DMS 273 treated with DMSO at 0.1 percent for 48 hours (cell line): ENCODE results near the gene FARP1.

Experiments
- DNase-seq: peaks from one replicate; lab custom pipeline; 2025; lab: John Stamatoyannopoulos, UW

FARP1 gene

DNA sequence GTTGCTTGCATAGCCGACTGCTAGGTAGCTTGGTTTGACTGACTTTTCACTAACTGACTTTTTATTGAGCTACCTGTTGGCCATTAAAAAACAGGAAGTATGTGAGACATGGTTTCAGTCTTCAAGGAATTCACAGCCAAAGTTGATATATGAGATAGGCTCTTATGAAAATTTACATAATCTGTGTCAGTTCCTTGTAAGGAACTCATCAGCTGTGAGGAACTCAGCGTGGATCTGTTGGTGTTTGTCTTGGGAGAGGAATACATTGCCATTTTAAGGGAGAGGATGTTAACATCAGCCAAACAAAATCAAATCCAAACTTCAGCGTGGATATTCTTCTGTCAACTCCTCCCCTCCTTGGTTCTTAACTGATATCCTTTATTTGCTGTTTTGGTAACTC lies 32.1 kb downstream of the FARP1 start:
- no peak for DNase-seq

DNA sequence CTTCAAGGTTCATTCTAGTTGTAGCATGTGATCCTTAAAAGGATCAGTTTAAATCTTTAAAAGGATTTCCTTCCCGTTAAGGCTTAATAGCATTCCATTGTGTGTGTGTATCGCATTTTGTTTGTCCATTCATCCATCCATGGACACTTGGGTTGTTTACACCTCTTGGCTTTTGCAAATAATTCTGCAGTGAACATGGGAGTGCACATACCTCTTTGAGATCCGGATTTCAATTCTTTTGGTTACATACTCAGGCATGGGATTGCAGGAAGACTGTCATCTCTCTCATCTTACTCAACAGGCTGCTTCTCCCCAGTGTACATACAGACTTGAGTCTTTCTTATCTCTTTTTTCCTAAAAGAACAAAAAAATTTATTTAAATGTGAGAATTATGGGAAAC lies 32.9 kb downstream of the FARP1 start:
- DNase-seq = no peak

DNA sequence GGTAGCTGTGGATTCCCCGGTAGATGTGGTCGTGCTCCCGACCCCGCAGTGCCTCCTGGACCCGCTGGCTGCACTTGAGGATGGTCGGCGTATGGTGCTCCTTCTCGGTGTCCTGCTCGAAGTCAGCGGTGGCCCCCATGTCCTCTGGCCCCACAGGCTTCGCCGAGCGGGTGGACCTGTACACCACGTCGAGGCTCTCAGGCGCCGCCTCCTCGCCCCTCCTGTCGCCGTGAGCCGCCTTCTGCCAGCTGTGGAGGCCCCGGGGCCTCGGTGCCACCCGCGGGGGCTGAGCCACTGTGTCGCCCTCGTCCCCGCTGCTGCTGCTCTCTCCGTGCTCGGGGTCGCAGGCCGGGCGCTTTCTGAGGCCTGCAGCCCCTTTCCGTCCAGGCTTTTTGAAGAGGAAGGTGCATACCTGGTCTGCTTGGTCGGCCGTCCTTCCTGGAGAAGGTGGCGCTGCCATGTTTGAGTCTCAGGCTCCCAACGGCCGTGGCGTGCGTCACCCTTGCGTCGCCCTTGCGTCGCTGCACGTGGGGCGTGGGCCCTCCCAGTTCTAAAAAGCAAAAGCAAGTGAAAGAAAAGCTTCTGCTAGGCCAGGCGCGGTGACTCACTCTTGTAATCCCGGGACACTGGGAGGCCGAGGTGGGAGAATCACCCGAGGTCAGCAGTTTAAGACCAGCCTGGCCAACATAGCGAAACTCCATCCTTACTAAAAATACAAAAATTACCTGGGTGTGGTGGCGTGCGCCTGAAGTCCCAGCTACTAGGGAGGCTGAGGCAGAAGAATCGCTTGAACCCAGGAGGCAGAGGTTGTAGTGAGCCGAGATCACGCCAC lies 34.1 kb downstream of the FARP1 start, which contains the start of gene RNF113B:
RNF113B (minus strand) TSS at position 493 of the 832 bp plus-strand sequence; CDS start at position 460, 33 bp downstream.
- no peak for DNase-seq

DNA sequence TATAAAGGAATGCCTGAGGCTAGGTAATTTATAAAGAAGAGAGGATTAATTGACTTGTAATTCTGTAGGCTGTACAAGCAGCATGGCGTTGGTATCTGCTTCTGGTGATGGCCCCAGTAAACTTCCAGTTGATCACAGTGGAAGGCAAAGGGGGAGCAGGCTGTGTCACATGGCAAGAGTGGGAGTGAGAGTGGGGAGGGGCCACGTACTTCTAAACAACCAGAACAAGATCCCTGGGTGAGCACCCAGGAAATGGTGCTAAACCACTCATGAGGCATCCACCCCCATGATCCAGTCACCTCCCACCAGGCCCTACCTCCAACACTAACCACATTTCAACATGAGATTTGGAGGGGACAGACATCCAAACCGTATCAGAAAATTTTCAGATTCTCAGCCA lies 37.2 kb downstream of the FARP1 start:
- no peak for DNase-seq

DNA sequence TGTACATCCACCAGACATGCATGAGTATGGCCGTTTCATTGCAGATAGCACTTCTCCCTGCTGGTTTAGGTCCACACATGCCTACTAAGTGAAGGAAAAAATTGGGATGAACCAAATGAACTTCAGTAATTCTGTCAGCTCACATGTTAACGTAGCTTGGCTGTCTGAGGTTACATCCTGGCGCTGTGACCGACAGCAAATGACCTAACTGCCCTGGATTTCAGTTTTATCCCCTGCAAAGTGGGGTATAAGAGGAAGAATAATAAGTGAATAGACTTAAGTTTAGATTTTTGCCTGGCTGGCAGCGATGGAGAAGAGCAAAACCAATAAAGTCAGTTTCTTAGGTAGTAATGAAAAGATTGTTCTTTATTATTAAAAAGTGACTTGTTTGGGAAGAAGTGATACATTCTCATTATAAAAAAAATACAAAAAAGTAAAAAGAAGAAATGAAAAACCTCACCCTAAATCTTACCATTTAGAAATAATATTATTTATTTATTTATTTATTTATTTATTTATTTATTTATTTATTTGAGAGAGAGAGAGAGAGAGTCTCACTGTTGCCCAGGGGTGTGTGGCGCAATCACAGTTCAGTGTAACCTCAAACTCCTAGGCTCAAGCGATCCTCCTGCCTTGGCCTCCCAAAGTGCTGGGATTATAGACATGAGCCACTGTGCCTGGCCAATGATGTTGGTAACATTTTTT lies 38.4 kb downstream of the FARP1 start:
- DNase-seq = no peak

DNA sequence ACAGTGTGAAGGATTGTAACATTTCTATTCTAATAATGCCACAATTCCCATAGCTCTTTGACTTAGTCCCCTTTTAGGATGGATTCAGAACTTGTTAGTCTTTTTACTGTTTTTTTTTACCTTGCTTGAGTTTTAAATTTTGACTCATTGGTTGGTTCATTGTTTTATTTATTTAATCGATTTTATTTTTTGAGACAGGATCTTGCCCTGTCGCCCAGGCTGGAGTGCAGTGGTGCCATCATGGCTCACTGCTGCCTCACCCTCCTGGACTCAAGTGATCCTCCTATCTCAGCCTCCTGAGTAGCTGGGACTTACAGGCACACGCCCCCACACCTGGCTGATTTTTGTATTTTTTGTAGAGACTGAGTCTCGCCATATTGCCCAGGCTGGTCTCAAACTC lies 39.3 kb downstream of the FARP1 start:
- no peak for DNase-seq

DNA sequence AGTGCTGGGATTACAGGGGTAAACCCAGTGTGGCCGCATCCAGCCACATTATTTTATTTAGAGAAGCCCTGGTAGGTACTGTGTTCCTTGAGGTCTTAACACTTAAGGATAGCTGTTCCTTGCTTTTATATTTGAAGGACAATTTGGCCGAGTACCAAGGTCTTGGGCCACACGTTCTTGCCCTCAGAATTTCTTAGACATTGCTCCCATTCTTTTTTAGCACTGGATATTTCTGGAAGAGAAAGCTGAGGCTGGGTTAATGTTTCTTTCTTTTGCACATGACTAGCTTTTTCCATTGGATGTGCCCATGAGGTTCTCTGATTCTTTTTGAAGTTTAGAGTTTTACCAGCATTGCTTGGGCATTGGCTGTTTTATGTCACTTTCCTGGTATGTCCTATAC lies 39.7 kb downstream of the FARP1 start:
- no peak for DNase-seq

DNA sequence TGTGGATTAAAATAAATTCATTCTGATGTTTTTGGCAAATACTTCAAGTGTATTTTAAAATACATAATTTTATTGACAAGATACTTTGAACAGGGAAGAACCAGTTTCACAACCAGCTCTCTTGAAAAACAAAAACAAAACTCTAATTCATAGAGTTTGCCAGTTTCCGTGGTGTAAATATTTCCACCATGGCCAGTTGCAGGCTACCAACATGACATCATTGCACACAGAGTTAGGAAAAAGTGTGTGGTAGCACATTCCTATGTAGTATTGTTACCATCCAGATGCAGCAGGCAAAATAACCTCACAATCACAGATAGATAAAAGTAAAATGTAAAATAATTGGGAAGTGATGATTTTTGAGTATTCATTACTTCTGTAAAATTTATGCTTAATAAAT lies 41.9 kb downstream of the FARP1 start:
- no peak for DNase-seq

DNA sequence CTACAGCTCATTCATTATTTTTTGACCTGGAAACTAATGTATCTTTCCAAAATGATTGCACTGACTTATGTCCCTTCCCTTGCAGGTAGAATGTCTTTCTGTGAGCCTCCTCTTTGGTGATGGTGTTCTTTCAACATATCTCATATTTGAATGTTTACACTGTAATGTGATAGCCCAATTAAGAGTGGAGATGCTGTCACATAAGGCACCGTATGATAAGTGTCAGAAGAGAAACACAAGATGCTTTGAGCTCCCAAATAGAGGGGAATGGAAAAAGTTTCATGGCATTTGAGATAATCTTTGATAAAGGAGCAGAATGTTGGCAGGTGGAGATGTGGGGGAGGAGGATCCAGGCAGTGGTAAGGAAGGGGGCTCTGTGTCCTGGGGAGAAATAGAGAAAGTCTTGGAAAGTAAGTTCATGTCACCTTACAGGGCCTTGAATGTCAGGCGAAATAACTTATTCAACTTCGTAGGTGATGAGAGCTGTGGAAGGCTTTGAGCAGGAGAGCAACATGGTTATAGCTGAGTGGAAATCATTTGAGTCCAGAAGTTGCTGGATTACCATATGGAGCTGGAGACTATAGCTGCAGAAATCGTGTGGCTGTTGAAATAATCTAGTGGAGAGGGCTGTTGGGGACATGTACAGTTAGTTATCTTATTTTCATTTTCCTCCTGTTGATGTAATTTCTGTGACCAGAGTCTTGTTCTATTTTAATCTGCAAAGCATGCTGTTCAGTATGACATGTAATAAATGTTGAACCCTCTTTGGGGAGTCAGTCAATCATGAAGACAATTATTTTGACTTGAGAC lies 44.5 kb downstream of the FARP1 start:
- no peak for DNase-seq

DNA sequence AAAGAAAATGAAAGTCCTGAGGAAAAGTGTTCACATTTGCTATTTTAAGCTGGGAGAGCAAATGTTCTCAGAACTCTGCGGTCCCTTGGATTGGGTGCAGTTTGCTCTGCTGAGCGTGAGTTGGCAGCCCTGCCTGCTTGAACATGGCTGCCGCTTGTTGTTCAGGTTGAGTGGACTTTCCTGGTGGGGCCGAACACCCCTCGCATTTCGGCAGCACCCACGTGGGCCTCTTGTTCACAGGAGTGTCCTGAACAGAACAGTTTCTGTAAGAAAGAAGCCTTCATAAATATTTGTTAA lies 45.0 kb downstream of the FARP1 start:
- no peak for DNase-seq

DNA sequence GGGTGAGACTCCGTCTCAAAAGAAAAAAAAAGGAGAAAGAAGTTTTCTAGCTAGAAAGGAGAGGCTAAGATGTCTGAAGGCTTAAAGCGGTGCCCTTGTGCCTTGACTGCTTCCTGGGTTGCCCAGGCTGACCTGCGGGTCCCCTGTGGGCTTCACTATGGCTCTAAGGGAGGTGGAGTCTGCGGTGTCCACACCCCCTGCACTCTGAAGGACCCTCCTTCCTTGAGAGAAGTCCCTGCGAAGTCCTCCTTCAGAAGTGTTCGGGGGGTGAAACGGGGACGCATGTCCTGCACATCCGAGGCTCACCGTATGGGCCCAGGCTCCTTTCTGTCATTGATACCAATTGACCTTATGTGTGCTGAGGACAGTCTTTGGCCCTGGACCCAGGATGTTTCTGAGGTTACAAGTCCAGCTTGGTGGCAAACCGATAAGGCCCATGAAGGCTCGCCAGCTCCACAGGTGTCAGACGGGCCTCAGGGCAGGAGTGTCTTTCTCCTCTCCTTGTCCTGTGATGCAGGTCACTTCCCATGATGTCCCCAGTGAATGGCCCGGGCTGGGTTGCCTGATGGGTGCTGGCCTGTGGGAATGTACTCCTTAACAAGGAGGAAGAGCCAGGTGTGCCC lies 45.8 kb downstream of the FARP1 start:
- DNase-seq = no peak

DNA sequence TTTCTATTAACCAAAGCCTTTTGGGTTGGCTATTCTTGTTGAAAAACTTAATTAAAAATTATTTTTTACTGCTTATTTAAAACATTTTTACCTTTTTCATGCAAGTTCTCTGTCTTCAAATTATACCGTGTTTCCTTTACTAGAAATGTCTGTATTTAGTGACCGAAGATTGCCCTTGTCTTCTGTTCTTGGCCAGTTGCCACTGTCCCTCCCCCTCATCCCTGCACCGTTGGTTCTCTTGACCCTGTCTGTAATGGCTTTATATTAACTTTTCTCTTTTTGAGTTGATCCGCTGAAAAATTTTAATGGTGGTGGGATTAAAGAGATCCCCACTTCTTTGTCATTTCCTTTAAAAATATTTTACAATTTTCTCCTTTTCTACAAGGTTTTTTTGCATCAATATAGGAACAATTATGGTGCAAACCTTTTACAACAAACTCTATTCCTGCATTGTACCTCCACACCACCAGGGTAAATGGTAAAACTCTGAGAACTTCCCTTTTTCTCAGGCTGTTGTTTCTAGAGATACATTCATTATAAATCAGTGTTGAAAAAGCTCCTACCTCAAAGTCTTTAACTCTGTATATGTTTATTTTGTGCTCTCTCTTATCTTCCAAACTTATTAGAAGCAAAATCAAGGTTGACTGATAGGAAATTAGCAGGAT lies 47.1 kb downstream of the FARP1 start:
- DNase-seq = no peak

DNA sequence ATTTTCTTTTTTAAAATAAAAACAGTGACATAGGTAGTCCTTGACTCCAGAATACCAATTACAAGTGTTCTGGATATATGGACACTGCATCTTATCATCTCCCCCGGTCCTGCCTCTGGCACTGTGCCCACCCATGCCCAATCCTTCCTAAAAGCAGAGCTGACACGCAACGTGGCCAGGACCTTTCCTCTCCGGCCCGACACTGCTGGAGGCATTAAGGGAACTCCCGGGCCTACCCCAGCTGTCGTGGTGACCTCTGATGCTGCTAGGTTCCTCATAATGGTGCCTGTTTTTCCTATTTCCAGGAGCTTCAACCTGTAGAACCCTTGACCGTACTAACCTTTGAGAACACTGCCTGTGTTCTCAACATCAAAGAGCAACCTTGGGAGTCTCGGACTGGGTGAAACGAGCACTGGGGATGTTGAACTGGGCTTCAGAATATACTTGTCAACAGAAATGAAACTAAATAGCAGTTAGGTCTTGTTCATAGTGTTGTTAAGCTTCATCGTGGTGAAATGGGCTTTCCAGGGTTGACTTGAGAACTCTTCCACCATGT lies 48.1 kb downstream of the FARP1 start:
- DNase-seq = no peak

DNA sequence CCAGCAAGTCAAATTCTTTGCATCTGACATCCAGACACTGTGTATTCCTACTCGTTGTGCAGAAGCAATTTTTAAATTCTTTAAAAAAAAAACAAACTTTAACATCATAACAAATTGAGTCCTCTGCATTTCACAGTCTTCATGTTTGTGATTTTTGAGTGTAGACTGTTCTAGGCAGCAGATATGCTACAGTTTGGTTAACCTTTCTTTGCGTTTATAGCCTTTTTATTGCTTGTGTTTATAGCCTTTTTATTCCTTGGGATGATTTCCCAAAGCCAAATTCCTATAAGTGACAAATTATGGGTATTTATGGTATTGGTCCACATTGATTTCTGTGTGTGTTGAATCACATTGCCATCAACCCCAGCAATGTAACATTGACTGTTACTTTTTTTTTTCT lies 49.1 kb downstream of the FARP1 start:
- no peak for DNase-seq

DNA sequence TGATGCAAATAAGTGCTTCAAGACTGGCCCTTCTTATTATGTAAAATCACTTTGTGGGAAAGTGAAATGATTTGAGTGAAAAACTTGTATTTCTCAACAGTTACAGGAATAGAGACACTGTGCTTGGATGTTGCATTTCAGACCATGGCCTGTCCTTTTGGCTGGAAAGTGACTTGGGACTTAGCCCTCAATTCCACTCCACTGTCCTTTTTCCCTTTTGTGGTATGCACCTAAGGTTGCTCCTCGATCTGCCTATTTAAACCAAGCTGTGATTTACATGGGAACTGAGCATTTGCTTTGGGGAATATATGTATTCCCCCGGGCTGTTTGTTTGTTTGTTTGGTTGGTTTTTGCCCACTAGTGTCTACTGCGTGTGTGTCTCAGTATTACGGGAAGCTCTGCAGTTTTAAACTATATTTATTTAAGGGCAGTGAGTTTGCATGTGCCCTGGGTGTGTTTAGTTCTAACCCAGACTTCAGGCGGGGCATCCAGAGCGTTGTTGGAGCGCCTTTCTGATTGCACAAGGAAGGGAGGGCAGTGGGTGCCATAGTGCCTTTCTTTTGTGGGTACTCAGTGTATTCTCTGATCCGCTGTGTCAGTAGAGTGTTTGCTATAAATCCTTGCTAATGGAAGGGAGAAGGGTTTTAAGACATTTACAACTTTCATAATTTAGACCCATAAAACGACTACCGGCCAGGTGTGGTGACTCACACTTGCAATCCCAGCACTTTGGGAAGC lies 52.3 kb downstream of the FARP1 start:
- DNase-seq = no peak

DNA sequence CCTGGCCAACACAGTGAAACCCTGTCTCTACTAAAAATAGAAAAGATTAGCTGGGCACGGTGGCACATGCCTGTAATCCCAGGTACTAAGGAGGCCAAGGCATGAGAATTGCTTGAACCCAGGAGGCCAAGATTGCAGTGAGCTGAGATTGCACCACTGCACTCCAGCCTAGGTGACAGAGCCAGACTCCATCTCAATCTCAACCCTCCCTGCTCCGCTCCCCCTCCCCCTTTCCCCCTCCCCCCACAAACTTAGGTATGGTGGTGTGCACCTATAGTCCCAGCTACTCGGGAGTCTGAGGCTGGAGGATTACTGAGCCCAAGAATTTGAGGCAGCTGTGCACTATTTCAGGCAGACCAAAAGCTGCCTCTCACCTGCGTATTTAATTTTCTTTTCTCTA lies 55.8 kb downstream of the FARP1 start:
- no peak for DNase-seq

DNA sequence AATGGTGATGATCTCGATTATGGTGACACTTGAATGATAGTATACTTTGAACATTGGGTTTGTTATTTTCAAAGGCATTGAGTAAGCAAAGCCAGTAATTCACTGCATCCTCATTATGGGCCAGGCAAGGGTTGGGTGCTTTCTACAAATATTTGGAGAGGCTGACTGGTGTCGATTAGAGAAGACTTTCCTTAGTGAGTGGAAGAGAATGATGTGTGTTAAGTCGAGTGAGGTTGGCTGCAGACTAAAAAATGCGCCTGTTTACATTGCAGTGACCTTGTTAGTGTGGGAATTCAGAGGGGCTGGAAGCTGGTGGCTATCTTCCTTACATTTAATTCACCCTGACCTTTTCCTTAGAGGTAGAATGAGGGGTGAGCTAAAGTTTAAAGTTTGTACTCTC lies 56.6 kb downstream of the FARP1 start:
- no peak for DNase-seq

DNA sequence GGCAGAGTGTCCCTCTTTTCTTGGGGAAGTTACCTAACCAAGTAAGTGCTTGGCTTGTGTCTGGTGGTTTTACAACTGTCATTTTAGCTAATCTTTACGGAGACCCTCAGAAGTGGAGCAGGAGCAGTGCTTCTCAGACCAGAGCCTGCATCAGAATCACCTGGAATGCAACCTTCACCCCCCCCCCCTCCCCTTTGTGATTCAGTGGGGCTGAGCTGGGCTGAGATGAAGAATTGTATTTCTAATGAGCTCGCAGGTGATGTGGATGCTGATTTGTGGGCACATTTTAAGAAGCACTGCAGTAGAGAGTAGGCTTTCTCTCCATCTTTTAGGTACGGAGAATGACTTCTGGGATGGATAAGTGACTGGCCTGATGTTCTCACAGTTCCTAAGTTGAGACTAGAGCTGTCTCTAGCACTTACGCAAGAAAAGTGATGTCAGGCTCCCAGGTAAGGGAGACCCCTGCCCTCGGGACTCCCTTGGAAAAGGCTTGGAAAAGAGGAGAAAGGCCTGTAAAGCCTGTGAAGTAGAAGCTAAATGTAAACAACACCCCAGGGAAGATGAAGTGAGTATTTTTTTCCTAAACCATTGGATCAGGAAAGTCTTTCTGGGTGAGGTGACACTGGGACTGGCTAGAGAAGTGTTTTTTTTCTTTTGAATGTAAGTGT lies 57.5 kb downstream of the FARP1 start:
- no peak for DNase-seq

DNA sequence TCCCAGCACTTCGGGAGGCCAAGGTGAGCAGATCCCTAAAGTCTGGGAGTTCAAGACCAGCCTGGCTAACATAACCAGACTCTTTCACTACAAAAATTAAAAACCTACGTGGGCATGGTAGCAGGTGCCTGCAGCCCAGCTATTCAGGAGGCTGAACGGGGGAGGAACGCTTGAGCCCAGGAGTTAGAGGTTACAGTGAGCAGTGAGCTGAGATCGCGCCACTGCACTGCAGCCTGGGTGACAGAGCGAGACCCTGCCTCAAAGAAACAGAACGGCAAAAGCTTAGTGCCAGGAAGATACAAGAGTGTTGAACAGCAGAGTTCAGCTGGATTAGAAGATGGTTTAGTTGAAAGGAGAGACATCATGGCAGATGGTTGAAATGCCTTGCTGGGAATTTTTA lies 58.3 kb downstream of the FARP1 start:
- DNase-seq = no peak

DNA sequence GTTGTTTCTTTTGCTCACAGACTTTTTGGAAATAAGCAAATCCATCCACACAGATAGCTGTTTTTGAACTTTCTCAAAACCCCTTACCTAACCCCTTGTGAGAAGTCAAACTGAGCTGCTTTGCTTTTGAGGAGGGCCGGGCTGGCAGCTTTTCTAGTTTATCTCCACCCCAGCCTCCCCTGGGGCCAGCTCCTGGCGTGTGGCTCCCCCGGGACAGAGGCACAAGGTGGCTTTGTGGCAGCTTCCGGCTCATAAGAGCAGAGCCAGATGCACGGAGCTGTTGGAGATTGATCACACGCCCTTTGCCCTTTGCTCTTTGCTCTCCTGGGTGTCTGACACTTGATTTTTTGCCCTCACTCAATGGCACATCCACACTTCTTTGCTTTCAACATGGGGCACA lies 59.1 kb downstream of the FARP1 start:
- no peak for DNase-seq
